Stimulated activated naive CD8-positive, alpha-beta T cell treated with anti-CD3 and anti-CD28 coated beads, Interleukin-15, Interleukin-2, amounts not matched to agents 100 U/mL and 50 U/mL, for 24 hours (primary cell): ENCODE measurements around the gene CDC40.
"Not testable (repeated sequence)": the region's sequence is repeated elsewhere in the genome, so short reads cannot be mapped to it uniquely, and the experiment has no call there.

Source experiments
- ATAC-seq: fragments of 150-1000 bp; cut with Tn5 transposase; one replicate; pipeline ENCODE4 v1.10.0; 2021
- DNase-seq: peaks from one replicate; pipeline ENCODE4 v3.0.0; 2021

The CDC40 gene

DNA sequence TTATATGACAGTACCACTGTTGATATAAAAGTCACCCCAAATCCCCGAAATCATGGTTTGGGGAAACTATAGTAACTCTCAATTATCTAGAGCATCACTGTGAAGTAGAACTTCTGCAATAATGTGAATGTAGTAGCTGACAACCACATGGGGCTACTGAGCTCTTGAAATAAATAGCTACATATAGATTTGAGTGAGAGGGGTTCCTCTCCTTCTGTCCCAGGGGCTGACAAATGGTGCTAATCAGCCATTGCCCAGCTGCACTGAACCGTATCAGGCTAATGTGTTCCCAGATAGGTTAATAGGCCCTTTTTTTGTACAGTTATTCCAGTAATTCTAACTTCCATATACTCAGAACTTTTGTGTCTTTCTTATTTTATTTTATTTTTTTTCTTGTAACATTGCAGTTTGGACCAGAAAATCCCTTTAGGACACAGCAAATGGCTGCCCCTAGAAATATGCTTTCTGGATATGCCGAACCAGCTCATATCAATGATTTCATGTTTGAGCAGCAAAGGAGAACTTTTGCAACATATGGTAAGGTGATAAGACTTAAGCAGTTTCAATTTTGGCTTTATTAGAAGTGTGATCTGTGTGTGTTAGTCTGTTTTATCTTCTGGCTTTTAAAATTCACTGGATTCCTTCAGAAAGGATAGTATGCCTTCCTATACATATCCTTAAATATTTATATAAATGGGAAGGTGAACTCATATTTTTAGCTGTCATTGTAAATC is 21.1 kb downstream of the CDC40 start:
- DNase-seq, result no peak
- ATAC-seq, result no peak

DNA sequence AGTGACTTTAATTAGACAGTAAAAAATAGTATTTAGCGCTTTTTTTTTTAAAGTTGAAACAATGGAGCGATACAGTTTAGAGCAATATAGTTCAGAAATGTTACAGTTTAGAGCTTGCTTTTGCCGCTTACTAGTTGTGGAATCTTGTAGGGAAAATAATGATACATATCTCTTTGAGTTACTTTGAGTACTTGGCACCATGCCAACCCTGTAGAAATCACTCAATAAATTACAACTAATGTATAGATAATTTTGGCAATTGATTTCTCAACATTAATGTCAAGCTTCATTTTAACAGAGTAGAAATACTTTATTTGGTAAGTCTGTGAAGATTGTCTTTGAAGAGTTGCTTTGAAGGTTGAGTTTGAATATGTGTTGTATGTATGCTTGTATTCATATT is 27.4 kb downstream of the CDC40 start:
- no peak for ATAC-seq
- no peak for DNase-seq

DNA sequence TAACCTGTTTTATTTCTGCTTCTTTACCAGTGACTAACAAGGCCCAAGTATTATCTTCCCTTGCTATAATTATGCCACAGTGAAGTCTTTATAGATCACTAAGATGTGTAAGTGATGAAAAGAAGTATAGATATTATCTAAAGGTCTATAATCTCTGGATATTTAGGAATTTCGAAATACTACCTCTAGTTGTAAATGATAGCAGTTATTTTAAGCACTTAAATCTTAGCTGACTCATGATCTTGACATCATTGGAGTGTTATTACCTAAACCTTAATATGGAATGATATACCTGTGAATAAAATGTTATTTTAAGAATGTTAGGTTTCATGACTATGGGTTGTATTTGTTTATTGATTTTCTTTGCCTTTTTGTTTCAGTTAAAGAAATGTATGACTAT is 31.5 kb downstream of the CDC40 start:
- ATAC-seq (no peak), DNase-seq (no peak)

DNA sequence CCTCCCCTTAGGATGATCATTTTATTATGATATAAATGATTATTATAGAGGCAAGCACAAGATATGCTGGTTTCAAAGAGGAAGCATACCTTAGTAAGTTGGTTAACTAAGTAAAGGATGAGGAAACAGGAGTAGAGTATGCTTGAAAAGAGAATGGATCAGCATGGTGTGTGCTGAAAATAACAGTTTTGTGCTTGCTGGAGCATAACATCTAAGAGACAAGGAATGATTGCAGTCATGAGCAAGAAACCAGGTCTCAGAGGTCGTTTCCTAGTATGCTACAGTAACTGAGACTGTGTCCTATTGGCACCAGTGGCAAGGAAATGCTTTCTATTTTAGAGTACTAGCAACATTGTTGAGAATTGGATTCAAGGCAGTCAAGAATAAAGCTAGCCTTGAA is 34.1 kb downstream of the CDC40 start:
- ATAC-seq, result no peak
- DNase-seq, result no peak

DNA sequence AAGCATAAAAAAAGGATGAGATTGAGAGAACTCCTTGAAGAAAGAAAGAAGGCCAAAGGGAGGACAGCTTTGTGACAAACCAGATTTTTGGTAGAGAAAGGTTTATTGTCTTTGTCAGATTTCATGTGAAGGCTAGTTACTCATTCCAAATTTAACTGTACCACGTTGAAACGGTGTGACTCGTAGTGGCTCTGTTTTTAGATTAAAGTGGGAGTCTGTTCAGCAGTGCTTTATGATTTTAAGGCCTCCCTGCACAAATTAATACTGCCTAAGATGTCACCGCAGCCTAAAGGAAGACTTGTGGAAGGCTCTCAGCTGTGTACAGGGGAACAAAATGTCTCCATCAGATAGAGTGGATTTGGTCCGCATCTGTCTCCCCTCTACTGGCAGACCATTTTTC is 35.9 kb downstream of the CDC40 start:
- no peak for DNase-seq
- no peak for ATAC-seq

DNA sequence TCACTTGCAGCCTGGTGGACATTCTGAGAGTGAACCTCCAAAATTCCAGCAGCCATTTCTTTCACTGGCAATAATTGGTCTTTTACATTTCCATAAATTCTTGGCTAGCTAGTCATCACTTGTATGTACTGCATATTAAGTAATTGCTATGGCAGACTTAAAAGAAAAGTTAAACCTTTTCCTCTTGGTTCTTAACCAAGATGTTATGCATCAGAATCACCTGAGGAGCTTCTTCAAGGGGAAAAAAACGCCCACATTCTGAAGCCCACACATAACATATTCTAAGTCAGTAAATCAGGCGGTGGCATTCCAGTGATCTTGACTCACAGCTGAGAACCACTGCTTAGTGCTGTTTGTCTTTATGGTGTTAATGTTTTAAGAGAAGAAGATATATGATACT is 37.0 kb downstream of the CDC40 start:
- ATAC-seq, result no peak
- no peak for DNase-seq

DNA sequence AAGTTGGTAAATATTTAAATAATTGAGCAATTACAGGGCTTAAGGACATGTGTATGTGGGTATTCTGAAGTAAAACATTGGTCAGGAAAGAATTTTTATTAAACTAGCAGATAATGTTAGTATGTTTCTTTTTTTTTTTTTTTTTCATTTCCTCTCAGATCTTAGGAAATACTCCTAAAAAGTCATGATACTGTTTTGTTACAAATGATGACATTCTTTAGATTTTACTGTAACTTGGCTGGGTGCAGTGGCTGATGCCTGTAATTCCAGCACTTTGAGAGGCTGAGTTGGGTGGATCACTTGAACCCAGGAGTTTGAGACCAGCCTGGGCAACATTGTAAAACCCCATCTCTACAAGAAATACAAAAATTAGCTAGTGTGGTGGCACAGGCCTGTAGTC is 41.5 kb downstream of the CDC40 start:
- ATAC-seq (no peak), DNase-seq (no peak)

DNA sequence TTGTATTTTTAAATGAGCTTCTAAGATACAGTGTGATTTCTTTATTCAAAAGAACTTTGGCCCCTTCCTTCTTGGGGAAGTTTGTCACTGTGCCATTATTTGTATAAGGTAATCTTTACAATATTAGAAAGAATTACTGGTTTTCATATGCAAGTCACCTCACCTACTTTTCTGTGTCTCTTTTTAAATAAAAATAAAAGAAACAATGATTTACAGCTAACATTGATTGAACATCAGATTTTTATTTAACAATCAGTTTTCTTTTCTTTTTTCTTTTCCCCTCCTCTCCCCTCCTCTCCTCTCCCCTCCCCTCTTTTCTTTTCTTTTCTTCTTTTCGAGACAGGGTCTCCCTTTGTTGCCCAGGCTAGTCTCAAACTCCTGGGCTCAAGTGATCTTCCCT is 46.0 kb downstream of the CDC40 start:
- ATAC-seq (no peak), DNase-seq (no peak)

DNA sequence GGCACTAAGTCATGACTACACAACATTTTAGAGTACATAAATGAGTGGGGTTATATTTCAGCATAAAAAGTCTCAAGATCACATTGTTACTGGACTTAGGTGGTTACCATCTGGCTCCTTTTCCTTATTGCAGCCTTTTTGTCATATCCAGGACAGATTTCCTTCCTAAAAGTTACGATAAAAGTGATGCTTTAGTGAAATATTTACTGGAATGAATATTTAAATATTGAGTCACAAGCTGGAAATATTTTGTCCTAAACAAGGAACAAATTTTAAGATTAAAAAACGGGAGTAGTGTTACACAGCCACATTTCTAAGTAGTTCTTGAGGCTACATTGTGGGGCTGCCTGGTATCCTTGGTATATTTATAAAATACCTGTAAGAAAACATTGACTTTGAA is 52.2 kb downstream of the CDC40 start:
- DNase-seq, result no peak
- ATAC-seq, result no peak

DNA sequence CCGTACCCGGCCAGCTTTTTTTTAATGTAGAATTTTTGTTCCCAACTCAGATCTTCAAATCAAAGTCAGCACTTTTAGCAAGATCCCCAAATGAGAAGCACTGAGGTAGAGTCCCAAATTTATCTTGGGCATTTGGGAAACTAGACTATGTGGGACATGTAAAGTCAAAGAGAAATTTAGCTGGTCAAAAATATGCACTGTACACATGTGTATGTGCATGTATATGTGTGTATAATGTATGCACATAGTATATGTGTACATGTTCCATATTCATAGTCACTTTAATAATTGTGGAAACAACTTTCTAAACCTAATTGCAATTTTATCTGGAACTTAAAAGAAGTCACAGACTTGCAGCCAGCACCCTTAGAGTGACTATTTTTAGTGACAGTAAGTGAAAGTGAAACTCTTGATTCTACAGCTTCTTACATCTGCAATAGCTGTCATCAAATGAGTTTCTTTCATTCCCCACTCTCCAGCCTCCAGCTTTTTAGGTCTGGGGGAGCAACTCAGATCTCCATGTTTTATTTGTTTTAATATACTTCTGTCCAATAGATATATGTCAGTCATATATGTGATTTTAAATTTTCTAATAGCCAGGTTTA is 53.6 kb downstream of the CDC40 start:
- peak; percentile 78 for ATAC-seq
- no peak for DNase-seq

DNA sequence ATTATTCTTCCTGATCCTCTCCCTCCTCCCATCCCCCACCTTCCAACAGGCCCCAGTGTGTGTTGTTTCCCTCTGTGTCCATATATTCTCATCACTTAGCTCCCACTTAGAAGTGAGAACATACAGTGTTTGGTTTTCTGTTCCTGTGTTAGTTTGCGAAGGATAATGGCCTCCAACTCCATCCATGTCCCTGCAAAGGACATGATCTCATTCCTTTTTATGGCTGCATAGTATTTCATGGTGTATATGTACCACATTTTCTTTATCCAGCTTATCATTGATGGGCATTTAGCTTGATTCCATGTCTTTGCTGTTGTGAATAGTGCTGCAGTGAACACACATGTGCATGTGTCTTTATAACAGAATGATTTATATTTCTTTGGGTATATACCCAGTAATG is 55.8 kb downstream of the CDC40 start:
- DNase-seq, result not testable (repeated sequence)

DNA sequence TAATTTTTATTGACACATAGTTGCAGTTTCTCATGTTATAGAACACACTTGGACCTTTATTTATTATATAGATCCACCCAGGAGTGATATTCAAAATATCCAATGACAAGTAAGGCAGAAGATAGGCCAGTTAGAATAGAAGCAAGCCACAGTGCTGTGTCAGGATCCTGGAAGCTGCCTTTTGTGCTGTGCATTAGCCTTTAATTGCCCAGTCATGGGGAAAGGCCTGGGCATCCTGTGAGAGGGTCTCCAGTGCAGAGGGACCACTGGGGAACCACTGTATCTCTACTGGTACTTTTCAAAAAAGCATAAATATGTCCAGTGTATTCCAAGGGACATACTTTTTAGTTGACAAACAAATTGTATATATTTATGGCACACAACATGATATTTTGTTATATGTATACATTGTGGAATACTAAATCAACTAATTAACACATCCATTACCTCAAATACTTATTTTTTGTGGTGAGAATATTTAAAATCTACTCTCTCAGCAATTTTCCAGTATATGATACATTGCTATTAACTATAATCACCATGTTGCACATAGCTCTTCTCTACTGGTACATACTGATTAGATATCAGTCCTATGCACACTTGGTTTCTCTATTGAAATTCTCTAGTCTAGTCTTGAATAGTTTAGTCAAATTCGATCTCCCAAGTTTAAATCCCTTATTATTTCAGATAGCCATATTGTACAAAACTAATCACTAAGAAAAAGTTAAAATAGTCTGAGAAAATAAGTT is 59.5 kb downstream of the CDC40 start:
- ATAC-seq, result no peak
- no peak for DNase-seq

More for the DNA sequence above, 55.8 kb downstream of the CDC40 start:
- not testable (repeated sequence) for ATAC-seq

DNA sequence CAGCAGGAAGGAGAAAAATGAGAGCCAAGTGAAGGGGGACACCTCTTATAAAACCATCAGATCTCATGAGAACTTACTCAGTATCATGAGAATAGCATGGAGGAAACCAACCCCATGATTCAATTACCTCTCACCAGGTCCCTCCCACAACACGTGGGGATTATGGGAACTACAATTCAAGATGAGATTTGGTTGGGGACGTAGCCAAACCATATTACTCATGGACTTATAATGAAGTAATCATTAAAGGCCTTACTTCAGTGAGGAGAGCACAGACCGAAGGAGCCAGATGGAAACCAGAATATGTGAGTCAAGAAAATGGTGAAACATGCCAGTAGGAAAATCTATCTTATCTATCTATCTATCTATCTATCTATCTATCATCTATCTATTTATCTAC is 64.4 kb downstream of the CDC40 start:
- DNase-seq, ATAC-seq: not testable (repeated sequence)

DNA sequence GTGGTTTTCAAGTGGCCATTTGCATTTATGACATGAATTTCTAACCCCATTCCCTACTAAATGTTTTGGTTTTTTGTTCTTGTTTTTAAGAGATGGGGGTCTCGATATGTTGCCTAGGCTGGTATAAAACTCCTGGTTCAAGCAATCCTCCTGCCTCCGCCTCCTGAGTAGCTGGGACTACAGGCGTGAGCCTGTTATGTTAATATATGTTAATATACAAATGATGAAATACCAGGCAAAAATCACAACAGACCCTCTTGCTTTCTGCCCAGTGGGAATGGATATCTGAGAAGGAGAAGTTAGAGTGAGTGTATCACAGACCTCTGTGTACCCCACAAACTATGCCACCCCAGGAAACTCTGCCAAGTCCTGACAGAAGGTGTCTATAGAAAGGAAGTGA is 66.2 kb downstream of the CDC40 start:
- ATAC-seq (no peak), DNase-seq (no peak)

DNA sequence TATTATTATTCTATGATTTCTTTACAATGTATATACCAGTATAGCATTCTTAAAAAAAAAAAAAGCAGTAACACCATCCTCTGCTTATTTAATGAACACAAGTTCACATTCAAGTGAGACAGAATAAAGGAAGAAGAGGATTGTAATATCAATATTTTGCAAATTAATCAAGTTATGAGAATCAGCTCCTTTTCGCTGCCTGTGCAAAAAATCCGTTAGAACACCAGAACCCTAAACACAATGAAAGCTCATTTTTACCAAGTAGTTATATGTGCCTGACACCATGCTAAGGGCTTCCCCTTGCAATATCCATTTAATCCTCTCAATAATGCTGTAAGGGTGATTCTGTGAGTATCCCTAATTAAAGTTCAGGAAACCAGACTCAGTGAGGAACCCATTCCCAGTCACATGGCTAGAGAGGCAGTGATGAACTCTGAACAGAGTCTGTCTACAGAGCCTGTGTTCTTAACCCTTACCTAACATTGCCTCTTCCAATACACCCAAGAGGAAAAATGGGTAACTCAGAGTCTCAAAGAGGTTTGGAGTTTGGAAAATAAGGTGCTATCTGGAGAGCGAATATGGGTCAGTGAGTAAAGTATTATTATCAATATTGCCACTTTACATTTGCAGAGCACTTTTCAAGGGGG is 66.8 kb downstream of the CDC40 start:
- ATAC-seq, result no peak

DNA sequence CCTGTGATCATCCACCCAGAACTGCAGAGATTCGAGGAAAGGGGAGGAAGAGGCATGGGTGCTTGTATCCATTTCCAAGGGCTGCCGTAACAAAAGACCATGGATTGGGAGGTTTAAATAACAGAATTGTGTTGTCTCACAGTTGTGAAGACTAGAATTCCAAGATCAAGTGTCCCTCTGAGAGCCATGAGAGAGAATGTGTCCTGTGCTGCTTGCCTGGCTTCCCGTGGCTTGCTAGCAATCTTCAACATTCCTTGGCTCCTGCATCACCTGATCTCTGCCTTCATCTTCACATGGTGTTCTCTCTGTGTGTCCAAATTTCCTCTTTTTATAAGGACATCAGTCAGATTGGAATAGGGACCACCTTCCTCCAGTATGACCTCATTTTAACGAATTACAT is 69.8 kb downstream of the CDC40 start:
- no peak for ATAC-seq
- DNase-seq, result no peak

More for the DNA sequence above, 66.8 kb downstream of the CDC40 start:
- DNase-seq, result no peak

DNA sequence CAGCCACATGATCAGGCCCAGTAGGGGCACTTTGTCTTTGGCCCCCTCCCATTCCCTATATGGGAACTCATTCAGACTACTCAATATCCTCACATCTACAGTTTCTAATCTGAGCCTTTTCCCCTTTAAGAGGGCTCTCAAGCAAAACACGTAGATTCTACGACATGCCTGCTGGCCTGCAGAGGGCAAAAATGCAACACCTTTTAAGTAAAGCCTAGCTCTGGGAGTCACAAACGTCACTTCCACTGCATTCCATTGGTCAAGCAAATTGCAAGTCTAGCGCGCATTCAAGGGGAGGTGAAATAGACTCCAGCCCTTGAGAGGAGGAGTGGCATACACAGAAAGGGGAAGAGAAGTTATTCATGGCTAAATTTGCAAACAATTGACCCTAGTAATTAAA is 70.6 kb downstream of the CDC40 start:
- ATAC-seq, result no peak
- DNase-seq, result no peak

DNA sequence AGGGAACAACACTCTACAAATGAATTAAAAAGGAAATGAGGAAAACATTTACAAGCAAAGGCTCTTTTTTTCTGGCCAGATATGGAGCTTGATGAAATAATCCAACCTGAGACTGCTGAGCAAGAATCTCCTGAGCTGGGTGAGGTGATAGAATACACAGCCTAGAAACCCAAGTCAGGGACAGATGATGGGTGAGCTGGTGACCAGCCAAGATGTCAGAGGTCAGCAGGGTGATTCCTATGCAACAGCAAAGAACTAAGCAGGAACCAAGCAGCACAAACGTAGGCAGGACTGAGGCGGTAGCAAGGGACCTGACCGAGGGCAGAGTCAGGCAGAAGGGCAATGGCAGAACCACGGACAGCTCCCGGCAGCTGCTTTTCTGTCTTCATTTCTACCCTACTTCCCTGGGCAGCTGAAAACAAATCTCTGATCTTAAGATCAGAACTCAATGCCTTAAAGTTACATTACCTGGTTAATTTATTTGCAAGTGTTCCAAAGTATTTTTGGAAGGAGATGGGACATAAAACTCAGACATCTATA is 75.1 kb downstream of the CDC40 start:
- DNase-seq, result peak; percentile 19

DNA sequence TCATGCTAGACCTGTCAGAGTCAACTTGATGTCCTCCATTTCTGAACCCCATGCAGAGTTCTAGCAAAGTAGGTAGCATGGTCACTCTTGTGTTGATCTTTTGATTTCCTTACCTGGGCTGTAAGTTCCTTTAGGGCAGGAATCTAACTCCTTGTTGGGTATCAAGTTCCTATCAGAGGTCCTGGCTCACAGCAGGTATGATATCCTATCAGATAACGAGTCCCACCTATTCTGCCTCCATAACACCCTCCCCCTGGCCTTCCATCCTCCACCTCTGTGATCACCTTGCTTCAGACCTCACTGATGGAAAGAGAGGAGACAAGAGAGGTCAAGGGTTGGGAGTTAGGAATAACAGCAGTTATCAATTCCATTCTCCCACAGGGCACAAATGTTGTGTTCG is 76.1 kb downstream of the CDC40 start:
- ATAC-seq (no peak), DNase-seq (no peak)

More for the DNA sequence above, 75.1 kb downstream of the CDC40 start:
- ATAC-seq, result no peak

DNA sequence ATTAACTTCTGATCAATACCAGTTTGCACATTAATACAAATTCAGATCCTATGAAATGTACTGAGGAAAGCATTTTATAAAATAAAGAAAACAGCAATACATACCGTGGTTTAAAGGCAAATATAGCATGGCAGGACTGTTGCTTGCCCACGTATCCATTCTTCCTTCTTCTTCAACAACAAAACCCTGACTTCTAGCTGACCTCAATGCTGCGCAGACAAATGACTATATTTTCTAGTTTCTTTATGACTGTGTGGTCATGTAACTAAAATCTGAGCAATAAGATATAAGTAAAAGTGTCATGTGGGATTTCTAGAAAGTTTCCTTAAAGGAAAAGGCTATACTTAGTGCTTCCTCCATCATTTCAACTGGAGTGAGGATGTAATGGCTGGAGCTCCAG is 85.0 kb downstream of the CDC40 start:
- ATAC-seq, result no peak
- DNase-seq, result no peak

DNA sequence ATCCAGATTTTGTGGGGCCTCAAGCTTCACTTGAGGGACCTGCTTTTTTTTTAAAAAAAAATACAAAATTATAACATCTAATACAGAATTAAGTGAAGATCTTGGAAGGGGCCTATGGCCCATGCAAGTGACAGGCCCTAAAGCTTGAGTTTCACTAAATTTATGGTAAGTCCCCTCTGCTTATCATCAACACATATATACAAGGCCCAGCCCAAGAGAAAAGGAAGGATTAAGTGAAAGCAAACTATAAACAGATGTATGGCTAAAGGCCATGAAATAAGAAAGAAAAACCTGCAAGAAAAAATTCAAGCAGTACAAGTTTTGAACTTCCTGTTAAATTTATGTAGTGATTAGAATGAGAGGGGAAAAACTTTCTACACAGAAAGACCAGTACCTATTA is 86.8 kb downstream of the CDC40 start:
- no peak for ATAC-seq

DNA sequence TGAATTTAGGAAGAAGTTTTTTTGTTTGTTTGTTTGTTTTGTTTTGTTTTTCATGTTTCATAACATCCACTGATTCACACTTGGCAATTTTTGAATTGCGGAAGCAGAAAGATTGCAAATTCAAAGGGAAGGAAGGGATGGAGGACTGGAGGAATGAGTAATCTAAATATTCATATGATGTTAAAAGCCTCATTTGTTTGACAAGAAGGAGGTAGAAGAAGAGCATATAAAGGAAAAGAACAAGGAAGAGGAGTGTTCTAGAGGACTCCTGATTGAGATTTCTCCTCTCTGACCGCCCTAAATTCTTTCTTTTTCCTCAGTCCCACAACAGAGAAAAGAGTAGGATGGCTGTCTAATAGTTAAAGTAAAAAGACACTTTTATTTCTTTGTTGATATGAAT is 89.4 kb downstream of the CDC40 start:
- no peak for DNase-seq
- no peak for ATAC-seq

More for the DNA sequence above, 86.8 kb downstream of the CDC40 start:
- no peak for DNase-seq

DNA sequence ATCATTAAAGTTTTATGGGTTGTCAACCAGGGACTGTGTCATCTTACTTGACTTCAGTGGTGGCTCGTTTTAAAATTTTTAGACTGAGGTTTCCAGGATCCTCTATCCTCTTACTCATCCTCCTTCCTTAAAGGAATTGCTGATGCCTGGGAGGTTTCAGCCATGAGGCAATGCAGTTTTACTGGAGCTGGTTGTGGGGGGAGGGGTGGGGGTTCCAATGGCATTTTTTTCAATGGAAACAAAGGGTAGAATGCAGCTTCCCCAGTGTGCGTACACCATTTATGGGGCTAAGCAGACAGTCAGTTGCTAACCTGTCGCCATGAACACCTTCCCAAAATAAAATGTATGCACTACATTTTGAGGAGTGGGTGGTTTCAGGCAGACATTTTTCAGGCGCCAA is 89.9 kb downstream of the CDC40 start:
- DNase-seq (no peak), ATAC-seq (no peak)
